WTC11 (cell line): Measurements from ENCODE around the gene CIZ1. TPM values are rescaled to one million over a fixed set of nuclear protein-coding genes. Genes with fewer than 3 reads are reported as not detected.
A peak's percentile ranks its signal among the peaks of the same experiment; 100 is the strongest.

Experiments used
- ATAC-seq: fragments of 200-7000 bp; cut with Tn5 transposase; 2 replicates; pipeline ENCODE4 v1.10.0; 2021; ENCODE audit warnings: mild to moderate bottlenecking, moderate library complexity
- CTCF ChIA-PET: fragments of 300-600 bp; sonication (Branson Sonifier 250); formaldehyde crosslinking; loops from one replicate; lab custom pipeline; 2021; ENCODE audit warnings: antibody characterized with exemption; lab: Charles Lee
- POLR2A ChIA-PET: fragments of 350-600 bp; sonication (Branson Sonifier 250); formaldehyde crosslinking; loops from one replicate; lab custom pipeline; 2021; ENCODE audit warnings: antibody characterized with exemption; lab: Charles Lee
- DNase-seq: peaks from one replicate; pipeline ENCODE4 v3.0.0; 2021; ENCODE audit warnings: low spot score
- H3K27ac Mint-ChIP-seq: 2 replicates; pipeline ENCODE4 v1.8.0; 2021; ENCODE audit warnings: mixed read lengths
- H3K27me3 Mint-ChIP-seq: 2 replicates; pipeline ENCODE4 v1.8.0; 2021; ENCODE audit warnings: low read depth, mild to moderate bottlenecking, moderate library complexity, mixed read lengths
- H3K36me3 Mint-ChIP-seq: 2 replicates; pipeline ENCODE4 v1.8.0; 2021; ENCODE audit warnings: mixed read lengths
- H3K4me1 Mint-ChIP-seq: 2 replicates; pipeline ENCODE4 v1.8.0; 2022; ENCODE audit warnings: mixed read lengths
- H3K4me3 Mint-ChIP-seq: 2 replicates; pipeline ENCODE4 v1.8.0; 2021; ENCODE audit warnings: mild to moderate bottlenecking, moderate library complexity, mixed read lengths
- H3K9me3 Mint-ChIP-seq: 2 replicates; pipeline ENCODE4 v1.8.0; 2021; ENCODE audit warnings: mixed read lengths
- RORB ChIP-seq: fragments of 250-450 bp; sonication (Bioruptor Pico); IDR thresholded peaks from 2 replicates; pipeline ENCODE4 v1.9.0; 2021; ENCODE audit warnings: mild to moderate bottlenecking
- ZNF121 ChIP-seq: sonication (generic); formaldehyde crosslinking; IDR thresholded peaks from 2 replicates; pipeline ENCODE4 v1.8.0; 2023; ENCODE audit warnings: missing genetic modification reagents
- total RNA-seq: library from RNA; stranded (reverse); gene quantifications from 3 replicates; pipeline ENCODE4 v1.2.3, GENCODE V29; 2021

Gene CIZ1
- total RNA-seq, 1 experiment from 2014 or later = 90.2 TPM

GRCh38 chr9:128116104-128117083 is 75.0 kb downstream of the CIZ1 start:
- ChIA-PET CTCF (interaction anchor here (0.6 to 4.3 kb wide), 9 partner anchors 8 to 292 kb away, joined by 3 to 36 read pairs (median 7); partner anchors contain the start of genes LCN2 and PIP5KL1), POLR2A (interaction anchor here (0.6 kb wide), 1 partner anchor 190 kb away, joined by 3 read pairs; no protein-coding TSS in a partner anchor)
- no peaks in the 10 kb centered on the region for H3K27me3 Mint-ChIP-seq
- peaks cover 12% of the 10 kb centered on the region for H3K36me3 Mint-ChIP-seq
- TF ChIP-seq ZNF121 (CRISPR knock-in tag) = peak; percentile 72; the same call in 1 of the 2 replicates
- TF ChIP-seq RORB = no peak
- H3K4me1 Mint-ChIP-seq = peaks cover 10% of the 10 kb centered on the region
- no peak overlapping the region for H3K4me3 Mint-ChIP-seq
- no peak for DNase-seq
- ATAC-seq = no peak
- no peak overlapping the region for H3K27ac Mint-ChIP-seq
- peaks cover 3% of the 10 kb centered on the region; the same call in 1 of the 2 replicates for H3K9me3 Mint-ChIP-seq

Other genes with a start within 250 kb of the CIZ1 start
- 42.2 to 66.4 TPM (median 51.3 TPM) in 3 replicates for gene EEIG1, start 210.6 kb downstream of the CIZ1 start, total RNA-seq
- gene NAIF1, start 124.3 kb downstream of the CIZ1 start, total RNA-seq = 11.9 to 13.4 TPM (median 12.4 TPM) in 3 replicates
- gene SLC25A25, start 123.3 kb downstream of the CIZ1 start, total RNA-seq = 15.2 to 17.4 TPM (median 15.2 TPM) in 3 replicates
- gene PTGES2, start 63.8 kb downstream of the CIZ1 start, total RNA-seq = 96.2 to 118 TPM (median 98.4 TPM) in 3 replicates
- gene LCN2, start 42.1 kb downstream of the CIZ1 start, total RNA-seq = 1.0 to 3.0 TPM (median 1.3 TPM) in 3 replicates
- 77.1 to 86.9 TPM (median 86.6 TPM) in 3 replicates for gene BBLN, start 31.3 kb downstream of the CIZ1 start, total RNA-seq
- 79.0 to 105 TPM (median 92.4 TPM) in 3 replicates for gene DNM1, start 11.8 kb upstream of the CIZ1 start, total RNA-seq
- 54.7 to 66.3 TPM (median 58.8 TPM) in 3 replicates for gene GOLGA2, start 84.4 kb upstream of the CIZ1 start, total RNA-seq
- gene SWI5, start 84.7 kb upstream of the CIZ1 start, total RNA-seq = 26.2 to 32.0 TPM (median 31.7 TPM) in 3 replicates
- 33.1 to 35.0 TPM (median 33.2 TPM) in 3 replicates for gene TRUB2, start 130.9 kb upstream of the CIZ1 start, total RNA-seq
- 31.3 to 45.3 TPM (median 33.6 TPM) in 3 replicates for gene COQ4, start 131.3 kb upstream of the CIZ1 start, total RNA-seq
- gene SLC27A4, start 149.0 kb upstream of the CIZ1 start, total RNA-seq = 20.8 to 23.8 TPM (median 21.2 TPM) in 3 replicates
- 52.0 to 67.9 TPM (median 54.3 TPM) in 3 replicates for gene URM1, start 179.8 kb upstream of the CIZ1 start, total RNA-seq
- gene CERCAM, start 229.3 kb upstream of the CIZ1 start, total RNA-seq = 13.7 to 15.9 TPM (median 15.2 TPM) in 3 replicates